Pancreas (tissue), 10 donors: ENCODE data around the gene THOC1. TPM values are rescaled to one million over a fixed set of nuclear protein-coding genes. Genes with fewer than 3 reads are reported as not detected.
A peak's percentile ranks its signal among the peaks of the same experiment; 100 is the strongest.

Source experiments
- ATAC-seq, 4 donors: fragments of 200-7000 bp; cut with Tn5 transposase; one replicate each; pipeline versions ENCODE4 v1.8.0 to v1.9.1; 2020; ENCODE audit warnings: mild to moderate bottlenecking in 4 of 4, moderate library complexity in 4 of 4
- DNase-seq, 6 donors: peaks; one replicate each; pipeline ENCODE4 v3.0.0-alpha.2; 2020
- FAIRE-seq: peaks from 2 replicates; lab custom pipeline; 2012; peaks lifted over from hg19 to GRCh38; lab: Jason Lieb, UNC
- H3K27ac ChIP-seq, 4 donors: fragments of 200-600 bp; sonication (generic); 1 replicate in 3 of 4; 2 replicates in 1 of 4; pipeline versions ENCODE4 v1.5.0 to v1.8.0; 2020
- H3K27me3 ChIP-seq, 4 donors: fragments of 200-600 bp; one replicate each; pipeline ENCODE4 v1.8.0; 2021
- H3K36me3 ChIP-seq, 3 donors: fragments of 200-600 bp; sonication (generic) in 1 of 3; one replicate each; pipeline versions ENCODE4 v1.5.0 to v1.8.0; 2020 to 2021
- H3K4me1 ChIP-seq, 3 donors: fragments of 200-600 bp; one replicate each; pipeline ENCODE4 v1.8.0; 2021
- H3K4me3 ChIP-seq, 4 donors: fragments of 200-600 bp; sonication (generic) in 2 of 4; one replicate each; pipeline versions ENCODE4 v1.5.0 to v1.8.0; 2020 to 2021
- H3K9me3 ChIP-seq, 4 donors: fragments of 200-600 bp; one replicate each; pipeline ENCODE4 v1.8.0; 2021
- WGBS, 2 donors: extraction: QIAGEN DNeasy Blood & Tissue Kit; methylation state at CpG; one replicate each; pipeline ENCODE4 v1.1.7; 2013; 5-methylcytosine and 5-hydroxymethylcytosine counted together
- intact Hi-C, 3 donors: fragments of 100-400 bp; cut with DNase I; formaldehyde crosslinking; loops; one replicate each; pipeline versions ENCODE4 v1.11.1 to v1.14.2; 2022
- polyA plus RNA-seq, 2 donors: library from polyadenylated mRNA; stranded (reverse); fragments of 200-250 nt; gene quantifications; one replicate each; pipeline ENCODE4 v1.2.3, GENCODE V29; 2013
- total RNA-seq, 6 donors: library from RNA; stranded (reverse); fragmentation: NEBNext Ultra II Directional in 4 of 6; extraction: Animal tissue kit (Norgen Biotek cat#: 25700) in 4 of 6; gene quantifications; one replicate each; pipeline versions ENCODE4 v1.2.1 to v1.2.4, GENCODE V29; 2021 to 2023
- TF ChIP-seq, protein P1 (sequence below), 4 donors: fragments of 200-600 bp; sonication (generic) in 3 of 4; IDR thresholded peaks; one replicate each; pipeline versions ENCODE4 v1.5.0 to v1.8.0; 2021; ENCODE audit warnings: antibody characterized with exemption in 4 of 4
- donor health status: healthy with polysubstance abuse.
- donor health status: DM: no; HTN: no; CAD: no; lungs with moderate emphysema.
- donor health status: DM: no; HTN: no; CAD: no.
- donor health status: control.
- donor health status: control.
- donor health status: Bipolar disorder and iron deficiency.
- donor health status: DM: yes; HTN: yes; CAD: no.
- donor health status: DM: no; HTN: no; CAD: no.
- donor health status: DM: no; HTN: no; CAD: no.
- donor health status: DM: yes; HTN: yes; CAD: no.

The THOC1 gene
- total and polyA plus RNA-seq, 8 donors = 7.3 to 63.9 (median 16.1) TPM

DNA sequence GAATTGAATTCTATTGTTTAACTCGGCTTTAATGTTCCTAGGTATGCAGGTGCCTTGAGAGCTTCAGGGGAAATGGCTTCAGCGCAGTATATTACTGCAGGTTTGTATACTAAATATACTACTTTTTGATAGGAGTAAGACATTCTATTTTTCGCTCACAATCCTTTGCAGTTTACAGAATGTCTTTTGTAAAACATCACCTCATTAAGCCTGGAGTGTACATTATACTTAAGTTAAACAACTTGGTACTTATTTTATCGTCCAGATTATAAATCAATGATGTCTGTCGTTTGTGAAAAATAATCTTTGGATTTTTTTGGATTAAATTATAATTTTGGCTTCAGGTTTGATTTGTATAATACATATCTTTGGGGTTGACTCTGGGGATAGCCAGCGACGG is 75.0 kb downstream of the THOC1 start:
- Histone ChIP-seq H3K36me3 (no peaks in the 10 kb centered on the region), H3K27ac (no peak overlapping the region), H3K27me3 (no peaks in the 10 kb centered on the region), H3K4me3 (no peak overlapping the region), H3K4me1 (peaks cover 0 to 6% (median 3%) of the 10 kb centered on the region in 3 donors), H3K9me3 (no peaks in the 10 kb centered on the region)
- WGBS, 2 donors = 90 to 91% methylated on average over 7 of the region's 7 CpGs
- FAIRE-seq (no peak), ATAC-seq (no peak), DNase-seq (no peak)
- intact Hi-C loops = no loop called here
- TF ChIP-seq, protein P1, sequence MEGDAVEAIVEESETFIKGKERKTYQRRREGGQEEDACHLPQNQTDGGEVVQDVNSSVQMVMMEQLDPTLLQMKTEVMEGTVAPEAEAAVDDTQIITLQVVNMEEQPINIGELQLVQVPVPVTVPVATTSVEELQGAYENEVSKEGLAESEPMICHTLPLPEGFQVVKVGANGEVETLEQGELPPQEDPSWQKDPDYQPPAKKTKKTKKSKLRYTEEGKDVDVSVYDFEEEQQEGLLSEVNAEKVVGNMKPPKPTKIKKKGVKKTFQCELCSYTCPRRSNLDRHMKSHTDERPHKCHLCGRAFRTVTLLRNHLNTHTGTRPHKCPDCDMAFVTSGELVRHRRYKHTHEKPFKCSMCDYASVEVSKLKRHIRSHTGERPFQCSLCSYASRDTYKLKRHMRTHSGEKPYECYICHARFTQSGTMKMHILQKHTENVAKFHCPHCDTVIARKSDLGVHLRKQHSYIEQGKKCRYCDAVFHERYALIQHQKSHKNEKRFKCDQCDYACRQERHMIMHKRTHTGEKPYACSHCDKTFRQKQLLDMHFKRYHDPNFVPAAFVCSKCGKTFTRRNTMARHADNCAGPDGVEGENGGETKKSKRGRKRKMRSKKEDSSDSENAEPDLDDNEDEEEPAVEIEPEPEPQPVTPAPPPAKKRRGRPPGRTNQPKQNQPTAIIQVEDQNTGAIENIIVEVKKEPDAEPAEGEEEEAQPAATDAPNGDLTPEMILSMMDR (IDR thresholded peaks at IDR 0.05) = no peak

DNA sequence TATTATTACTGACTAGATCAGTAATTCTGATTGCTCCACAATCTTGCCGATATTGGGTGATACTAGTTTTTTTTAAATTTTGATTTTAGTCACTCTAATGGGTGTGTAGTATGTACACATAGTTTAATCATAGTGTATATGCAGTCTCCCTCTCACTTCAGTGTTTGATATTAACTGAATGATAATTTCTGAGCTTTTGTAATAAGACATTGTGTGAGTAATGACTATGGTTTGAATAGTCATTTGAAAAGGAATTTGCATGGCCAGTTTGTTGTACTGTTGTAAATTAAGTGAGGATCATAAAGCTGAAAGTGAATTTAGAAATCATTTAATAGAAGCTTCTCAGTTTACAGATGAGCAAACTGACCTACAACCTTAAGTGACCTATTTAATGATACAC is 76.1 kb downstream of the THOC1 start:
- Histone ChIP-seq H3K27ac (no peak overlapping the region), H3K4me1 (peaks cover 0 to 6% (median 3%) of the 10 kb centered on the region in 3 donors), H3K4me3 (no peak overlapping the region), H3K36me3 (no peaks in the 10 kb centered on the region), H3K9me3 (no peaks in the 10 kb centered on the region), H3K27me3 (no peaks in the 10 kb centered on the region)
- FAIRE-seq (no peak), ATAC-seq (no peak), DNase-seq (no peak)
- intact Hi-C loops = no loop called here
- TF ChIP-seq, protein P1 (IDR thresholded peaks at IDR 0.05) = no peak
- WGBS, 2 donors = 88 to 93% methylated on average over 1 of the region's 1 CpG

DNA sequence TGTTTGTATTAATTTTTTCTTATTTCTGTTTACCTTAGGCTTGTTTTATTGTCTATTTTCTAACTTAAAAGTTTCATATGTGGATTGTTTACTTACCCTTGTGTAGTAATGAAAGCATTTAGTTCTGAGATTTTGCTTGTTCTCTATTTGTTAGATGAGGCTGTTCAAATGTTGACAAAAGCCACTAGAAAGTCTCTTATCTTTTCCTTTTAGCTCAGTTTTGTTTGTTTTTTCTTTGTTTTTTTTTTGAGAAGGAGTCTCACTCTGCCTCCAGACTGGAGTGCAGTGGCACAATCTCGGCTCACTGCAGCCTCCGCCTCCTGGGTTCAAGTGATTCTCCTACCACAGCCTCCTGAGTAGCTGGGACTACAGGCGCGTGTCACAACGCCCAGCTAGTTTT is 78.6 kb downstream of the THOC1 start:
- Histone ChIP-seq H3K4me3 (no peak overlapping the region), H3K9me3 (no peaks in the 10 kb centered on the region), H3K4me1 (peaks cover 0 to 6% (median 3%) of the 10 kb centered on the region in 3 donors), H3K27me3 (no peaks in the 10 kb centered on the region), H3K36me3 (no peaks in the 10 kb centered on the region), H3K27ac (no peak overlapping the region)
- TF ChIP-seq, protein P1 (IDR thresholded peaks at IDR 0.05) = no peak
- intact Hi-C loops = no loop called here
- DNase-seq (no peak), FAIRE-seq (no peak), ATAC-seq (peak in 3 of 4 donors; percentile 35 to 69 (median 69))
- WGBS, 2 donors = 77 to 83% methylated on average over 5 of the region's 5 CpGs

DNA sequence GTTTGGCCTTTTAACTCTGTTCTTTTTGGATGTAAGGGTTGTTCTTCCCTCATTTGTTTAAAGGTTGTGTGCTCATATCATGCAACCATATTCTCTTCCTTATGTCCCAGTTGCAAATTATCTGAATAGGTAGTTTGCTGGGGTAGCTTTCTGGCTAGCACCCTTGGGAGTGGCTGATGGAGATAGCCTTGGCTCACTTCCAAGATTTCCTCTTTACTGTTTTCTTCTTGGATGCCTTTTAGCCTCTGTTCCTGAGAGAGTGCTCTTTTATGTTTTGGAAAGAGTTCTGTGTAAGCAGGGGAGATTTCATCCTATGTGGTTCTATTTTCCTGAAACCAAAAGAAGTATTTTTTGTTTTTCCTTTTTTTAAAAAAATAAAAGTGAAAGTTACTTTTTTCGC is 84.1 kb downstream of the THOC1 start:
- Histone ChIP-seq H3K27me3 (no peaks in the 10 kb centered on the region), H3K4me1 (peaks cover 0 to 2% (median 0%) of the 10 kb centered on the region in 3 donors), H3K36me3 (peaks cover 0 to 5% (median 0%) of the 10 kb centered on the region in 3 donors), H3K4me3 (no peak overlapping the region), H3K27ac (no peak overlapping the region), H3K9me3 (no peaks in the 10 kb centered on the region)
- ATAC-seq (no peak), FAIRE-seq (no peak), DNase-seq (no peak)
- intact Hi-C loops = no loop called here
- WGBS, 2 donors = 92% methylated on average over 1 of the region's 1 CpG
- TF ChIP-seq, protein P1 (IDR thresholded peaks at IDR 0.05) = no peak

DNA sequence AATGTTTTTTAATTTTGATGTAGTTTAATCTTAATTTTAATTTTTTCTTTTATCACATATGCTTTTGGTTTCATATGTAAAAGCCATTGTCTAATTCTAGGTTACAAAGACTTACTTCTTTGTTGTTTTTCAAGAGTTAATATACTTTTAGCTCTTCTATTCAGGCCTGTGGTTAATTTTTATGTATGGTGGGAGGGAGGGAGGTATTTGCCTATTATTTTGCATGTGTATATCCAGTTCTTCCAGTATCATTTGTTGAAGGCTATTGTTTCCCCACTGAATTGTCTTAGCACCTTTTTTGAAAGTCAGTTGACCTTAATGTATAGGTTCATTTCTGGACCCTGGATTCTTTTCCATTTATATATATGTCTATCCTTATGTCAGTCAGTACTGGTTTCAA is 86.1 kb downstream of the THOC1 start:
- Histone ChIP-seq H3K27me3 (no peaks in the 10 kb centered on the region), H3K4me3 (no peak overlapping the region), H3K9me3 (no peaks in the 10 kb centered on the region), H3K27ac (no peak overlapping the region), H3K36me3 (peaks cover 0 to 5% (median 0%) of the 10 kb centered on the region in 3 donors), H3K4me1 (no peaks in the 10 kb centered on the region)
- no peak for FAIRE-seq
- TF ChIP-seq, protein P1 (IDR thresholded peaks at IDR 0.05) = no peak
- ATAC-seq = no peak
- intact Hi-C loops = no loop called here
- DNase-seq = no peak
